HEK293 (cell line): Measurements from ENCODE around the gene YPEL1.

Experiments used
- GFI1B ChIP-seq: fragments of 450-650 bp; formaldehyde crosslinking; IDR thresholded peaks from 2 replicates; pipeline ENCODE4 v1.5.1; 2016; ENCODE audit warnings: missing biosample characterization, missing genetic modification characterization
- GLIS2 ChIP-seq: fragments of 450-650 bp; formaldehyde crosslinking; IDR thresholded peaks from 2 replicates; pipeline ENCODE4 v1.5.1; 2016; ENCODE audit warnings: missing biosample characterization, missing genetic modification characterization
- MEIS1 ChIP-seq: sonication (generic); formaldehyde crosslinking; IDR thresholded peaks from 2 replicates; pipeline ENCODE4 v1.8.1; 2022; ENCODE audit warnings: missing genetic modification reagents, mild to moderate bottlenecking, borderline replicate concordance
- SP3 ChIP-seq: fragments of 450-650 bp; formaldehyde crosslinking; IDR thresholded peaks from 2 replicates; pipeline ENCODE4 v1.5.1; 2016; ENCODE audit warnings: missing biosample characterization, missing genetic modification characterization
- TRIM28 ChIP-seq: IDR thresholded peaks from 2 replicates; pipeline ENCODE4 v1.6.1; 2011; ENCODE audit warnings: low read length, control low read depth, borderline replicate concordance
- YY1 ChIP-seq: fragments of 450-650 bp; formaldehyde crosslinking; IDR thresholded peaks from 2 replicates; pipeline ENCODE4 v1.5.1; 2018; ENCODE audit warnings: missing biosample characterization, missing genetic modification characterization
- YY2 ChIP-seq: fragments of 450-650 bp; formaldehyde crosslinking; IDR thresholded peaks from 2 replicates; pipeline ENCODE4 v1.5.1; 2016; ENCODE audit warnings: missing biosample characterization, missing genetic modification characterization
- ZBTB21 ChIP-seq: fragments of 450-650 bp; formaldehyde crosslinking; IDR thresholded peaks from 2 replicates; pipeline ENCODE4 v1.5.1; 2017; ENCODE audit warnings: missing biosample characterization, missing genetic modification characterization
- ZBTB49 ChIP-seq: fragments of 450-650 bp; formaldehyde crosslinking; IDR thresholded peaks from 2 replicates; pipeline ENCODE4 v1.5.1; 2016; ENCODE audit warnings: missing biosample characterization, missing genetic modification characterization, low read depth
- ZFHX2 ChIP-seq: fragments of 450-650 bp; formaldehyde crosslinking; conservative IDR thresholded peaks from 2 replicates; pipeline ENCODE4 v1.5.1; 2016; ENCODE audit warnings: missing biosample characterization, missing genetic modification characterization
- ZIC2 ChIP-seq: fragments of 450-650 bp; formaldehyde crosslinking; IDR thresholded peaks from 2 replicates; pipeline ENCODE4 v1.5.1; 2016; ENCODE audit warnings: missing biosample characterization, missing genetic modification characterization
- ZNF138 ChIP-seq: fragments of 450-650 bp; formaldehyde crosslinking; IDR thresholded peaks from 2 replicates; pipeline ENCODE4 v1.5.1; 2016; ENCODE audit warnings: missing biosample characterization, missing genetic modification characterization, borderline replicate concordance
- ZNF157 ChIP-seq: fragments of 450-650 bp; formaldehyde crosslinking; IDR thresholded peaks from 2 replicates; pipeline ENCODE4 v1.5.1; 2016; ENCODE audit warnings: missing biosample characterization, missing genetic modification characterization
- ZNF16 ChIP-seq: fragments of 450-650 bp; formaldehyde crosslinking; IDR thresholded peaks from 2 replicates; pipeline ENCODE4 v1.5.1; 2016; ENCODE audit warnings: low read depth, missing biosample characterization, missing genetic modification characterization
- ZNF2 ChIP-seq: fragments of 450-650 bp; formaldehyde crosslinking; IDR thresholded peaks from 2 replicates; pipeline ENCODE4 v1.5.1; 2016; ENCODE audit warnings: missing biosample characterization, missing genetic modification characterization
- ZNF211 ChIP-seq: fragments of 450-650 bp; formaldehyde crosslinking; IDR thresholded peaks from 2 replicates; pipeline ENCODE4 v1.5.1; 2016; ENCODE audit warnings: low read depth, missing biosample characterization, missing genetic modification characterization
- ZNF221 ChIP-seq: fragments of 450-650 bp; formaldehyde crosslinking; IDR thresholded peaks from 2 replicates; pipeline ENCODE4 v1.5.1; 2017; ENCODE audit warnings: missing biosample characterization, missing genetic modification characterization, borderline replicate concordance
- ZNF223 ChIP-seq: fragments of 450-650 bp; formaldehyde crosslinking; IDR thresholded peaks from 2 replicates; pipeline ENCODE4 v1.5.1; 2016; ENCODE audit warnings: missing biosample characterization, missing genetic modification characterization
- ZNF239 ChIP-seq: fragments of 450-650 bp; formaldehyde crosslinking; IDR thresholded peaks from 2 replicates; pipeline ENCODE4 v1.5.1; 2016; ENCODE audit warnings: missing biosample characterization, missing genetic modification characterization
- ZNF350 ChIP-seq: fragments of 450-650 bp; formaldehyde crosslinking; IDR thresholded peaks from 2 replicates; pipeline ENCODE4 v1.5.0; 2017; ENCODE audit warnings: missing biosample characterization, mild to moderate bottlenecking, missing genetic modification characterization
- ZNF423 ChIP-seq: fragments of 450-650 bp; formaldehyde crosslinking; IDR thresholded peaks from 2 replicates; pipeline ENCODE4 v1.5.1; 2016; ENCODE audit warnings: missing biosample characterization, missing genetic modification characterization
- ZNF48 ChIP-seq: fragments of 450-650 bp; formaldehyde crosslinking; IDR thresholded peaks from 2 replicates; pipeline ENCODE4 v1.5.1; 2016; ENCODE audit warnings: missing biosample characterization, missing genetic modification characterization
- ZNF514 ChIP-seq: fragments of 450-650 bp; formaldehyde crosslinking; IDR thresholded peaks from 2 replicates; pipeline ENCODE4 v1.5.1; 2016; ENCODE audit warnings: missing biosample characterization, missing genetic modification characterization
- ZNF544 ChIP-seq: fragments of 450-650 bp; formaldehyde crosslinking; IDR thresholded peaks from 2 replicates; pipeline ENCODE4 v1.5.0; 2017; ENCODE audit warnings: missing biosample characterization, missing genetic modification characterization
- ZNF555 ChIP-seq: fragments of 450-650 bp; formaldehyde crosslinking; conservative IDR thresholded peaks from 2 replicates; pipeline ENCODE4 v1.5.1; 2017; ENCODE audit warnings: missing biosample characterization, mild to moderate bottlenecking, missing genetic modification characterization, inconsistent platforms
- ZNF707 ChIP-seq: fragments of 450-650 bp; formaldehyde crosslinking; IDR thresholded peaks from 2 replicates; pipeline ENCODE4 v1.5.1; 2016; ENCODE audit warnings: missing biosample characterization, missing genetic modification characterization
- ZNF830 ChIP-seq: fragments of 450-650 bp; IDR thresholded peaks from 2 replicates; pipeline ENCODE4 v1.5.0; 2018; ENCODE audit warnings: missing biosample characterization, missing genetic modification characterization, low read depth, mild to moderate bottlenecking, moderate library complexity
- ZNF843 ChIP-seq: fragments of 450-650 bp; formaldehyde crosslinking; IDR thresholded peaks from 2 replicates; pipeline ENCODE4 v1.5.1; 2016; ENCODE audit warnings: missing biosample characterization, missing genetic modification characterization
- TF ChIP-seq, protein P1 (sequence below): fragments of 450-650 bp; formaldehyde crosslinking; IDR thresholded peaks from 2 replicates; pipeline ENCODE4 v1.5.1; 2016; ENCODE audit warnings: missing biosample characterization, missing genetic modification characterization
- TF ChIP-seq, protein P2 (sequence below): fragments of 450-650 bp; formaldehyde crosslinking; IDR thresholded peaks from 2 replicates; pipeline ENCODE4 v1.5.1; 2016; ENCODE audit warnings: missing biosample characterization, missing genetic modification characterization
- TF ChIP-seq, protein P3 (sequence below): fragments of 450-650 bp; formaldehyde crosslinking; IDR thresholded peaks from 2 replicates; pipeline ENCODE4 v1.5.0; 2017; ENCODE audit warnings: missing biosample characterization, missing genetic modification characterization, borderline replicate concordance

The YPEL1 gene

GRCh38 chr22:21652010-21652546 lies 83.5 kb downstream of the YPEL1 start (continued):
- TF ChIP-seq, protein P1, sequence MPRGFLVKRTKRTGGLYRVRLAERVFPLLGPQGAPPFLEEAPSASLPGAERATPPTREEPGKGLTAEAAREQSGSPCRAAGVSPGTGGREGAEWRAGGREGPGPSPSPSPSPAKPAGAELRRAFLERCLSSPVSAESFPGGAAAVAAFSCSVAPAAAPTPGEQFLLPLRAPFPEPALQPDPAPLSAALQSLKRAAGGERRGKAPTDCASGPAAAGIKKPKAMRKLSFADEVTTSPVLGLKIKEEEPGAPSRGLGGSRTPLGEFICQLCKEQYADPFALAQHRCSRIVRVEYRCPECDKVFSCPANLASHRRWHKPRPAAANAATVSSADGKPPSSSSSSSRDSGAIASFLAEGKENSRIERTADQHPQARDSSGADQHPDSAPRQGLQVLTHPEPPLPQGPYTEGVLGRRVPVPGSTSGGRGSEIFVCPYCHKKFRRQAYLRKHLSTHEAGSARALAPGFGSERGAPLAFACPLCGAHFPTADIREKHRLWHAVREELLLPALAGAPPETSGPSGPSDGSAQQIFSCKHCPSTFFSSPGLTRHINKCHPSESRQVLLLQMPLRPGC (tag by site-specific recombination) = peak; percentile 40; the same call in 1 of the 2 replicates
- TF ChIP-seq ZNF843 (tag by site-specific recombination) (no peak), ZNF707 (no peak), GFI1B (tag by site-specific recombination) (no peak), ZBTB49 (no peak), YY2 (tag by site-specific recombination) (peak; percentile 72), ZNF423 (tag by site-specific recombination) (no peak), ZNF544 (no peak), ZBTB21 (tag by site-specific recombination) (no peak), ZNF830 (tag by site-specific recombination) (no peak), GLIS2 (no peak; the same call in 1 of the 2 replicates), ZIC2 (tag by site-specific recombination) (no peak), ZNF138 (no peak), ZNF211 (tag by site-specific recombination) (no peak), ZFHX2 (no peak), ZNF350 (no peak), YY1 (tag by site-specific recombination) (peak; percentile 81), TRIM28 (no peak), ZNF555 (tag by site-specific recombination) (no peak), SP3 (tag by site-specific recombination) (0 out of 2 replicates have a peak, but pooled peaks have one; percentile 42), ZNF223 (peak; percentile 98), ZNF48 (tag by site-specific recombination) (no peak), ZNF221 (no peak), ZNF2 (tag by site-specific recombination) (0 out of 2 replicates have a peak, but pooled peaks have one; percentile 47), ZNF514 (tag by site-specific recombination) (no peak), ZNF239 (tag by site-specific recombination) (no peak), ZNF157 (no peak), ZNF16 (tag by site-specific recombination) (no peak), MEIS1 (CRISPR knock-in tag) (no peak)
- TF ChIP-seq, protein P2, sequence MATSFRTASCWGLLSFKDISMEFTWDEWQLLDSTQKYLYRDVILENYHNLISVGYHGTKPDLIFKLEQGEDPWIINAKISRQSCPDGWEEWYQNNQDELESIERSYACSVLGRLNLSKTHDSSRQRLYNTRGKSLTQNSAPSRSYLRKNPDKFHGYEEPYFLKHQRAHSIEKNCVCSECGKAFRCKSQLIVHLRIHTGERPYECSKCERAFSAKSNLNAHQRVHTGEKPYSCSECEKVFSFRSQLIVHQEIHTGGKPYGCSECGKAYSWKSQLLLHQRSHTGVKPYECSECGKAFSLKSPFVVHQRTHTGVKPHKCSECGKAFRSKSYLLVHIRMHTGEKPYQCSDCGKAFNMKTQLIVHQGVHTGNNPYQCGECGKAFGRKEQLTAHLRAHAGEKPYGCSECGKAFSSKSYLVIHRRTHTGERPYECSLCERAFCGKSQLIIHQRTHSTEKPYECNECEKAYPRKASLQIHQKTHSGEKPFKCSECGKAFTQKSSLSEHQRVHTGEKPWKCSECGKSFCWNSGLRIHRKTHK (tag by site-specific recombination) = no peak
- TF ChIP-seq, protein P3, sequence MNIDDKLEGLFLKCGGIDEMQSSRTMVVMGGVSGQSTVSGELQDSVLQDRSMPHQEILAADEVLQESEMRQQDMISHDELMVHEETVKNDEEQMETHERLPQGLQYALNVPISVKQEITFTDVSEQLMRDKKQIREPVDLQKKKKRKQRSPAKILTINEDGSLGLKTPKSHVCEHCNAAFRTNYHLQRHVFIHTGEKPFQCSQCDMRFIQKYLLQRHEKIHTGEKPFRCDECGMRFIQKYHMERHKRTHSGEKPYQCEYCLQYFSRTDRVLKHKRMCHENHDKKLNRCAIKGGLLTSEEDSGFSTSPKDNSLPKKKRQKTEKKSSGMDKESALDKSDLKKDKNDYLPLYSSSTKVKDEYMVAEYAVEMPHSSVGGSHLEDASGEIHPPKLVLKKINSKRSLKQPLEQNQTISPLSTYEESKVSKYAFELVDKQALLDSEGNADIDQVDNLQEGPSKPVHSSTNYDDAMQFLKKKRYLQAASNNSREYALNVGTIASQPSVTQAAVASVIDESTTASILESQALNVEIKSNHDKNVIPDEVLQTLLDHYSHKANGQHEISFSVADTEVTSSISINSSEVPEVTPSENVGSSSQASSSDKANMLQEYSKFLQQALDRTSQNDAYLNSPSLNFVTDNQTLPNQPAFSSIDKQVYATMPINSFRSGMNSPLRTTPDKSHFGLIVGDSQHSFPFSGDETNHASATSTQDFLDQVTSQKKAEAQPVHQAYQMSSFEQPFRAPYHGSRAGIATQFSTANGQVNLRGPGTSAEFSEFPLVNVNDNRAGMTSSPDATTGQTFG = no peak
